K562 (cell line): ENCODE results near the gene NBEAL2. TPM values are rescaled to one million over a fixed set of nuclear protein-coding genes. Genes with fewer than 3 reads are reported as not detected.

Source experiments
- BCOR ChIP-seq: fragments of 450-650 bp; IDR thresholded peaks from 2 replicates; pipeline ENCODE4 v1.6.1; 2016
- CREB1 ChIP-seq, 2 experiments: sonication (generic) in 1 of 2; formaldehyde crosslinking in 1 of 2; IDR thresholded peaks; 2 replicates each; pipeline versions ENCODE4 v1.6.1 to v1.8.0; 2012 to 2022; ENCODE audit warnings: inconsistent platforms in 1 of 2, mild to moderate bottlenecking in 1 of 2, missing genetic modification reagents in 1 of 2, moderate library complexity in 1 of 2
- DMBX1 ChIP-seq: fragments of 250-450 bp; sonication (Bioruptor Pico); IDR thresholded peaks from 2 replicates; pipeline ENCODE4 v1.8.0; 2022; ENCODE audit warnings: inconsistent platforms, mild to moderate bottlenecking, moderate library complexity, borderline replicate concordance
- ELF2 ChIP-seq: fragments of 250-450 bp; sonication (Bioruptor Pico); IDR thresholded peaks from 2 replicates; pipeline ENCODE4 v1.5.0; 2021; ENCODE audit warnings: mild to moderate bottlenecking
- FOXM1 ChIP-seq, 2 experiments: fragments of 450-650 bp in 1 of 2; sonication (generic) in 1 of 2; formaldehyde crosslinking in 1 of 2; IDR thresholded peaks; 2 replicates each; pipeline versions ENCODE4 v1.6.1 to v1.9.0; 2017 to 2022; ENCODE audit warnings: low read depth in 2 of 2, mild to moderate bottlenecking in 2 of 2, missing genetic modification reagents in 1 of 2, moderate library complexity in 1 of 2
- GATAD2B ChIP-seq: fragments of 450-650 bp; IDR thresholded peaks from 2 replicates; pipeline ENCODE4 v1.6.1; 2017; ENCODE audit warnings: mild to moderate bottlenecking, borderline replicate concordance
- HSF4 ChIP-seq: fragments of 250-450 bp; sonication (Bioruptor Pico); IDR thresholded peaks from 2 replicates; pipeline ENCODE4 v2.1.2; 2022; ENCODE audit warnings: mild to moderate bottlenecking, moderate library complexity, borderline replicate concordance
- ID3 ChIP-seq, 2 experiments: fragments of 250-450 bp in 1 of 2; fragments of 450-650 bp in 1 of 2; sonication (Bioruptor Pico) in 1 of 2; IDR thresholded peaks; 2 replicates each; pipeline versions ENCODE4 v1.6.1 to v1.8.0; 2016 to 2021; ENCODE audit warnings: mild to moderate bottlenecking in 2 of 2, moderate library complexity in 2 of 2, missing compliant biosample characterization in 1 of 2, missing genetic modification characterization in 1 of 2
- MECOM ChIP-seq: fragments of 250-450 bp; sonication (Bioruptor Pico); IDR thresholded peaks from 2 replicates; pipeline ENCODE4 v1.8.0; 2022; ENCODE audit warnings: inconsistent platforms
- MITF ChIP-seq: IDR thresholded peaks from 2 replicates; pipeline ENCODE4 v1.6.1; 2014; ENCODE audit warnings: antibody characterized with exemption
- MYC ChIP-seq, 2 experiments: fragments of 250-450 bp in 1 of 2; sonication (Bioruptor Pico) in 1 of 2; IDR thresholded peaks; 2 replicates each; pipeline versions ENCODE4 v1.5.1 to v1.6.1; 2012 to 2021; ENCODE audit warnings: low read depth in 2 of 2, borderline replicate concordance in 1 of 2, improper control_type of control experiment in 1 of 2, low read length in 1 of 2, mild to moderate bottlenecking in 1 of 2, moderate library complexity in 1 of 2
- NCOR1 ChIP-seq: fragments of 450-650 bp; IDR thresholded peaks from 2 replicates; pipeline ENCODE4 v1.6.1; 2016; ENCODE audit warnings: mild to moderate bottlenecking, moderate library complexity
- NR4A1 ChIP-seq, 2 experiments: fragments of 250-450 bp in 1 of 2; fragments of 450-650 bp in 1 of 2; sonication (Bioruptor Pico) in 1 of 2; IDR thresholded peaks; 2 replicates each; pipeline versions ENCODE4 v1.4.0 to v1.6.1; 2016 to 2020; ENCODE audit warnings: mild to moderate bottlenecking in 2 of 2, missing compliant biosample characterization in 1 of 2, missing genetic modification characterization in 1 of 2, moderate library complexity in 1 of 2
- NRF1 ChIP-seq, 2 experiments: fragments of 450-650 bp; IDR thresholded peaks in 1 of 2; conservative IDR thresholded peaks in 1 of 2; 2 replicates each; pipeline ENCODE4 v1.6.1; 2014; ENCODE audit warnings: mild to moderate bottlenecking in 2 of 2
- PYGO2 ChIP-seq: fragments of 450-650 bp; IDR thresholded peaks from 2 replicates; pipeline ENCODE4 v1.6.1; 2016; ENCODE audit warnings: mild to moderate bottlenecking, missing genetic modification characterization, moderate library complexity, missing compliant biosample characterization
- RHOXF2B ChIP-seq: fragments of 250-450 bp; sonication (Bioruptor Pico); conservative IDR thresholded peaks from 2 replicates; pipeline ENCODE4 v1.5.1; 2021
- ZNF280A ChIP-seq: fragments of 450-650 bp; IDR thresholded peaks from 2 replicates; pipeline ENCODE4 v1.6.1; 2018; ENCODE audit warnings: mild to moderate bottlenecking, low read depth; ENCODE audit not compliant: partially characterized antibody
- ZSCAN29 ChIP-seq: fragments of 450-650 bp; IDR thresholded peaks from 2 replicates; pipeline ENCODE4 v1.6.1; 2017
- polyA plus RNA-seq, 8 experiments: library from polyadenylated mRNA; depleted of rRNA in 4 of 8; stranded (reverse) in 5 of 8; unstranded in 3 of 8; fragments of >200 nt; fragmentation: Nextera tagmentation in 2 of 8; fragmentation: Illumina TruSeq in 1 of 8; extraction: Ambion mirVana in 2 of 8; extraction: Trizol in 1 of 8; gene quantifications; 2 replicates each; pipeline versions ENCODE4 v1.2.1 to v1.2.3, GENCODE V29; 2011 to 2014; ENCODE audit warnings: inconsistent platforms in 1 of 8, missing spikeins in 1 of 8
- total RNA-seq, 7 experiments: library from RNA; depleted of rRNA in 6 of 7; stranded (reverse); fragments of >200 nt in 6 of 7; fragmentation: Illumina TruSeq in 2 of 7; extraction: Trizol in 2 of 7; gene quantifications; 2 replicates each; pipeline versions ENCODE4 v1.2.1 to v1.2.3, GENCODE V29; 2011 to 2021; ENCODE audit warnings: low replicate concordance in 1 of 7
- TF ChIP-seq, protein P1 (sequence below): fragments of 250-450 bp; sonication (Bioruptor Pico); IDR thresholded peaks from 2 replicates; pipeline ENCODE4 v1.9.0; 2021; ENCODE audit warnings: mild to moderate bottlenecking, inconsistent platforms

The NBEAL2 gene
- total and polyA plus RNA-seq, 9 of the 15 experiments (the other 6 are each of a cell fraction or from before 2014, with no cell fraction given), result 0.06 to 114 (median 29.6) TPM

GRCh38 chr3:46947981-46948791 is 31.3 kb upstream of the NBEAL2 start (continued):
- TF ChIP-seq DMBX1 (peak; percentile 15; the same call in 1 of the 2 replicates), ZNF280A (no peak), NCOR1 (peak; percentile 80), MITF (peak; percentile 47; the same call in 1 of the 2 replicates), ELF2 (peak; percentile 21; the same call in 1 of the 2 replicates), RHOXF2B (0 out of 2 replicates have a peak, but pooled peaks have one; percentile 58), MECOM (CRISPR knock-in tag) (no peak), MYC (IDR thresholded peaks at IDR 0.05; ENCODE audit: low read depth, low read length) (peak; percentile 74), MYC (CRISPR knock-in tag; IDR thresholded peaks at IDR 0.05; ENCODE audit: borderline replicate concordance, low read depth) (0 out of 2 replicates have a peak, but pooled peaks have one; percentile 19), GATAD2B (no peak), CREB1 (IDR thresholded peaks at IDR 0.05) (0 out of 2 replicates have a peak, but pooled peaks have one; percentile 28), CREB1 (CRISPR knock-in tag; IDR thresholded peaks at IDR 0.05) (peak; percentile 64; the same call in 1 of the 2 replicates), HSF4 (CRISPR knock-in tag) (no peak), PYGO2 (0 out of 2 replicates have a peak, but pooled peaks have one; percentile 30), NR4A1 (CRISPR knock-in tag; IDR thresholded peaks at IDR 0.05) (no peak), NR4A1 (tag; IDR thresholded peaks at IDR 0.05) (peak; percentile 66; the same call in 1 of the 2 replicates), BCOR (peak; percentile 75), ZSCAN29 (peak; percentile 90), NRF1 (conservative IDR thresholded peaks at IDR 0.05 in 1 of 2, IDR thresholded peaks at IDR 0.05 in 1 of 2) (peak; percentile 27 to 44; a peak in 3 of 4 replicates), ID3 (CRISPR knock-in tag; IDR thresholded peaks at IDR 0.05) (no peak), ID3 (tag; IDR thresholded peaks at IDR 0.05) (no peak), FOXM1 (IDR thresholded peaks at IDR 0.05; ENCODE audit: low read depth) (peak; percentile 14; the same call in 1 of the 2 replicates), FOXM1 (CRISPR knock-in tag; IDR thresholded peaks at IDR 0.05; ENCODE audit: low read depth) (no peak)
- TF ChIP-seq, protein P1, sequence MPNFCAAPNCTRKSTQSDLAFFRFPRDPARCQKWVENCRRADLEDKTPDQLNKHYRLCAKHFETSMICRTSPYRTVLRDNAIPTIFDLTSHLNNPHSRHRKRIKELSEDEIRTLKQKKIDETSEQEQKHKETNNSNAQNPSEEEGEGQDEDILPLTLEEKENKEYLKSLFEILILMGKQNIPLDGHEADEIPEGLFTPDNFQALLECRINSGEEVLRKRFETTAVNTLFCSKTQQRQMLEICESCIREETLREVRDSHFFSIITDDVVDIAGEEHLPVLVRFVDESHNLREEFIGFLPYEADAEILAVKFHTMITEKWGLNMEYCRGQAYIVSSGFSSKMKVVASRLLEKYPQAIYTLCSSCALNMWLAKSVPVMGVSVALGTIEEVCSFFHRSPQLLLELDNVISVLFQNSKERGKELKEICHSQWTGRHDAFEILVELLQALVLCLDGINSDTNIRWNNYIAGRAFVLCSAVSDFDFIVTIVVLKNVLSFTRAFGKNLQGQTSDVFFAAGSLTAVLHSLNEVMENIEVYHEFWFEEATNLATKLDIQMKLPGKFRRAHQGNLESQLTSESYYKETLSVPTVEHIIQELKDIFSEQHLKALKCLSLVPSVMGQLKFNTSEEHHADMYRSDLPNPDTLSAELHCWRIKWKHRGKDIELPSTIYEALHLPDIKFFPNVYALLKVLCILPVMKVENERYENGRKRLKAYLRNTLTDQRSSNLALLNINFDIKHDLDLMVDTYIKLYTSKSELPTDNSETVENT (CRISPR knock-in tag), result 0 out of 2 replicates have a peak, but pooled peaks have one; percentile 43
